Omental fat pad (tissue), 4 donors: ENCODE data around the gene GPR176. TPM values are rescaled to one million over a fixed set of nuclear protein-coding genes. Genes with fewer than 3 reads are reported as not detected.

Experiments
- ATAC-seq: fragments of 150-250 bp; one replicate; pipeline ENCODE4 v1.9.1; 2016; ENCODE audit warnings: mild to moderate bottlenecking, moderate library complexity; ENCODE audit not compliant: low FRiP score
- DNase-seq: peaks from one replicate; pipeline ENCODE4 v3.0.0-alpha.2; 2019; ENCODE audit warnings: low spot score
- total RNA-seq, 4 donors: library from RNA; depleted of rRNA; stranded (reverse); fragments of >200 nt; gene quantifications; one replicate each; pipeline ENCODE4 v1.1.0, GENCODE V29; 2016
- TF ChIP-seq, protein P1 (sequence below), 3 donors: fragments of 450-650 bp; IDR thresholded peaks; one replicate each; pipeline ENCODE4 v1.5.1; 2016 to 2017; ENCODE audit warnings: antibody characterized with exemption in 3 of 3, mild to moderate bottlenecking in 3 of 3, moderate library complexity in 2 of 3

GPR176 gene
- total RNA-seq, 4 donors from 2014 or later = 5.6 to 23.9 (median 11.7) TPM

- no peak for DNase-seq
- TF ChIP-seq, protein P1, sequence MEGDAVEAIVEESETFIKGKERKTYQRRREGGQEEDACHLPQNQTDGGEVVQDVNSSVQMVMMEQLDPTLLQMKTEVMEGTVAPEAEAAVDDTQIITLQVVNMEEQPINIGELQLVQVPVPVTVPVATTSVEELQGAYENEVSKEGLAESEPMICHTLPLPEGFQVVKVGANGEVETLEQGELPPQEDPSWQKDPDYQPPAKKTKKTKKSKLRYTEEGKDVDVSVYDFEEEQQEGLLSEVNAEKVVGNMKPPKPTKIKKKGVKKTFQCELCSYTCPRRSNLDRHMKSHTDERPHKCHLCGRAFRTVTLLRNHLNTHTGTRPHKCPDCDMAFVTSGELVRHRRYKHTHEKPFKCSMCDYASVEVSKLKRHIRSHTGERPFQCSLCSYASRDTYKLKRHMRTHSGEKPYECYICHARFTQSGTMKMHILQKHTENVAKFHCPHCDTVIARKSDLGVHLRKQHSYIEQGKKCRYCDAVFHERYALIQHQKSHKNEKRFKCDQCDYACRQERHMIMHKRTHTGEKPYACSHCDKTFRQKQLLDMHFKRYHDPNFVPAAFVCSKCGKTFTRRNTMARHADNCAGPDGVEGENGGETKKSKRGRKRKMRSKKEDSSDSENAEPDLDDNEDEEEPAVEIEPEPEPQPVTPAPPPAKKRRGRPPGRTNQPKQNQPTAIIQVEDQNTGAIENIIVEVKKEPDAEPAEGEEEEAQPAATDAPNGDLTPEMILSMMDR (IDR thresholded peaks at IDR 0.05) = no peak
- ATAC-seq = no peak
These were observed 142.6 kb downstream of the GPR176 start for GRCh38 chr15:39777496-39777895.

GRCh38 chr15:39776068-39776467, 144.0 kb downstream of the GPR176 start:
- ATAC-seq (no peak), DNase-seq (no peak)
- TF ChIP-seq, protein P1 (IDR thresholded peaks at IDR 0.05) = no peak

DNA sequence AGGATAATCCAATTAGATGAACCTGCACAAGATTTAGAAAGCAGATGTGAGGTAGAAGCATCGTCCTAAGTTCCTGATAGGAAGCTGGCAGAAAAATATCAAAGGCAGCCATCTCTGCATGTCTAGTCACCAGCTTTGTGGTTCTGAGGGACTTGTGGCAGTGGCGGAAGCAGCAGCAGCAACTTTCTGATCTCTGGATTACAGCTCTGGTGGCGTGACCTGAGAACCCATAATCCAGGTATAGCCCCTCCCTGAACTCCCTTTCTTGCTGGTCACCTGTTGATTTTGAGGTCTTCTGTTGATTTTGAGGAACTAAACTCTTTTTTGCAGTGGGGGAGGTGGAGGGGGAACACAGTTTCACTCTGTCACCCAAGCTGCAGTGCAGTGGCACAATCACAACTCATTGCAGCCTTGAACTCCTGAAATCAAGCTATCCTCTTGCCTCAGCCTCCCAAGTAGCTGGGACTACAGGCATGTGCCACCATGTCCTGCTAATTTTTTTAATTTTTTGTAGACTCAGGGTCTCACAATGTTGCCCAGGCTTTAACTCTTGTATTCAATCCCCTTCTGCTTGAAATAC, 145.3 kb downstream of the GPR176 start:
- no peak for ATAC-seq
- DNase-seq = no peak
- TF ChIP-seq, protein P1 (IDR thresholded peaks at IDR 0.05) = no peak

- DNase-seq = no peak
- TF ChIP-seq, protein P1 (IDR thresholded peaks at IDR 0.05) = no peak
- peak; percentile 62 for ATAC-seq
These were observed 149.0 kb downstream of the GPR176 start for GRCh38 chr15:39770748-39771689.

- no peak for DNase-seq
- ATAC-seq = no peak
- TF ChIP-seq, protein P1 (IDR thresholded peaks at IDR 0.05) = no peak
These were observed 152.1 kb downstream of the GPR176 start for GRCh38 chr15:39767921-39768320.

DNA sequence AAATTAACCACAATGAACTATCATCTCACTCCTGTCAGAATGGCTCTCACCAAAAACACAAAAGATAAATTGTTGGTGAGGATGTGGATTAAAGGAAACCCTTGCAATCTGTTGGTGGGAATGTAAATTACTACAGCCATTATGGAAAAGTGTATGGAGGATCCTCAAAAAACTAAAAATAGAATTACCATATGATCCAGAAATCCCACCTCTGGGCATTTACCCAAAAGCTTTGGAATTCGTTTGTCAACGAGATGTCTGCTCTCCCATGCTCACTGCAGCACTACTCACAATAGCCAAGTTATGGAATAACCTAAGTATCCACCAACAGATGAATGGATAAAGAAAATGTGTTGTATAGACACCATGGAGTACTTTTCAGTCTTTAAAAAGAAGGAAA, 159.1 kb downstream of the GPR176 start:
- TF ChIP-seq, protein P1 (IDR thresholded peaks at IDR 0.05) = no peak
- ATAC-seq (no peak), DNase-seq (no peak)
